GM20431 (cell line): ENCODE measurements around the gene LPAR2.

Source experiments
- in situ Hi-C: fragments of 300-500 bp; cut with MseI, MboI; formaldehyde crosslinking; loops from one replicate; pipeline ENCODE4 v1.15.0; 2020; ENCODE audit warnings: low sequenced_read_pairs; ENCODE audit not compliant: unreplicated experiment

The LPAR2 gene

GRCh38 chr19:19654441-19654840, 26.4 kb upstream of the LPAR2 start:
- in situ Hi-C loops = no loop called here

- in situ Hi-C loops = no loop called here
Measured at GRCh38 chr19:19653597-19654147, 25.7 kb upstream of the LPAR2 start.

DNA sequence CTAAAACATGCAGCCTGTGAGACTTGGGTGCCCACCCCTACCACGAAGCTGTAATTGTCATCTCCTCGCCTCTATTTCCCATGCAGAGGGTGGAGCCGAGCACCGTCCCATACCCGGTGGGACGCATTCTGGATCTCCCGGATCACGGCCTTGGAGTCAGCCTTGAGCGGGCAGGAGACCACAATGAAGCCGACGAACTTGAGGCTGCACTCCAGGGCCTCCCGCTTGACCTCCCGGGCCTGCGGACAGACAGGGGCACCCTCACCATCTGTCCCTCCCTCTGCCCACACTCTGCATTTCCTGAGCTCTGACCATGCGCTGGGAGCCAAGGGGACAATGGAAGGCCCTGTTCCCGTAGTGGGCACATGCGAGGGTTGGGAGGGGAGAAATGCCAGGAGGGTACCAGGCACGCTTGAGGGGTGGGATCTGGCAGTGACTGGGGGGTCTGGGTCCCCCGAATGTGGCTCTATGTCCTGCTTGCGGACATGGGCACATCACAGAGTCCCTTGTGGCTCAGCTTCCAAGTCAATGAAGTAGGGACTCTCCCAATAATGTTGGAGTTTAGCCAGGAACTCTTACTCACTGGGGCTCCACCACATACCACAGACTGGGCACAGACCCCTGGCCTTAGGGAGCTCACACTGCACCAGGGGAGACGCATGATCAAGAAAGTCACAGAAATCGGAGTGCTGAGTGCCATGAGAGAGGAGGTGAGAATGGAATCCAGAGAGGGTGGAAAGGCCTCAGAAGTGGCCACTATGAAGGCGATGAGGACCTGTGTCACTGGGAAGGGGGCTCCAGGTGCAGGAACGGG, 24.7 kb upstream of the LPAR2 start:
- in situ Hi-C loops = no loop called here

- in situ Hi-C loops = no loop called here
Measured at GRCh38 chr19:19651076-19651475, 23.1 kb upstream of the LPAR2 start.

- in situ Hi-C loops = no loop called here
Measured at GRCh38 chr19:19650331-19650730, 22.3 kb upstream of the LPAR2 start.

DNA sequence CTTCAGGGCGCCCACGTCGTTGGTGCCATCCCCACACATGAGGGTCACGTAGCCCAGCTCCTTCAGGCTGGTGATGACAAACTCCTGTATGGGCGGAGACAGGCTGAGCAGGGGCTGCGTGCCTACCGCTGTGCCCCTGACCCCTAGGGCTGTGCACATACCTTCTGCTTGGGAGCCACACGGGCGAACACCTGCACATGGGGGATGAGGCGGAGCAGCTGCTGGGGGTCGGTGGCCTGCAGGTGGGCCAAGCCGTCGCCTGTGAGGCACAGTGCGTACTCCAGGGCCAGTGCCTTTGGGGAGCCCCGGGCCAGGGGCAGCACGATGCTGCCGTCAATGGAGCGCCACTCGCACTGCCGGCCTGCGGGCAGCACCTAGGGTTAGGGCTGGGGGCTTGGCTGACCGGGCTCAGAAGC, 21.6 kb upstream of the LPAR2 start:
- in situ Hi-C loops = loop anchor here (25.0 kb wide), 1 partner anchor 112 kb away; the partner anchor contains the start of genes CILP2 and YJEFN3

GRCh38 chr19:19649155-19649554, 21.1 kb upstream of the LPAR2 start:
- in situ Hi-C loops = loop anchor here (25.0 kb wide), 1 partner anchor 112 kb away; the partner anchor contains the start of genes CILP2 and YJEFN3

GRCh38 chr19:19647037-19647835, 19.2 kb upstream of the LPAR2 start:
- in situ Hi-C loops = loop anchor here (25.0 kb wide), 1 partner anchor 110 kb away; the partner anchor contains the start of genes CILP2 and YJEFN3

- in situ Hi-C loops = loop anchor here (25.0 kb wide), 1 partner anchor 108 kb away; the partner anchor contains the start of genes CILP2 and YJEFN3
Measured at GRCh38 chr19:19645233-19645870, 17.3 kb upstream of the LPAR2 start.

- in situ Hi-C loops = loop anchor here (25.0 kb wide), 1 partner anchor 107 kb away; the partner anchor contains the start of genes CILP2 and YJEFN3
Measured at GRCh38 chr19:19644054-19644388, 16.0 kb upstream of the LPAR2 start.

- in situ Hi-C loops = loop anchor here (25.0 kb wide), 1 partner anchor 106 kb away; the partner anchor contains the start of genes CILP2 and YJEFN3
Measured at GRCh38 chr19:19643158-19644053, 15.4 kb upstream of the LPAR2 start, which contains the start of gene GMIP. Gene GMIP (minus strand): TSS chr19:19643657. CDS start chr19:19643529, 128 bp downstream.

DNA sequence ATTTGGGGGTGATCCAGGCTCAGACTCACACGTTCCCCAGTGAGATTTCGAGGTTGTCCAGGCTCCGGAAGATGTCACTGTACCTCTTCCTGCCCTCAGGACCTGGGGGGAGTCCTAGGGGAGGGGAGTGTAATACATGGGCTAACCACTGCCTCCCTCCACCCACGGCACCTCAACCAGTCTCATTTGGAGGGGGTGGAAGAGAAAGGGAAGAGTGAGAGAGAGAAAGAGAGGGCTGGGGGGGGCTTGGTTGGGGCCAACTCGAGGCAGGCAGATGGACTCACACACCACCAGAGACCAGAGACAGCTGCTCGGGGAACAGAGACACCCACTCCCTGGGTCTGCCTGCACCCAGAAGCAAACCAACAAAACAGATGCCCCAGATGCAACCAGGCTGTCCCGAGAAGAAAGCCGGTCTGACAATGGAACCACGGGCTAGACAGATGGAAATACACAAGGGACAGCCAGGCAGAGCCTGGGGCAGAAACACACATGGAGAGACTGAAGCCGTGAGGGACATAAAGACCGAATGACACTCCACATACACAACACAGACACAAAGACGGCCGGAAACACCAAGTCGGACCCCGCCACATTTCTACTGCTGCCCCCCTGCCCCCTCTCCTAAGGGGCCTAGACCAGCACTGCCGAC, 14.6 kb upstream of the LPAR2 start:
- in situ Hi-C loops = loop anchor here (25.0 kb wide), 1 partner anchor 105 kb away; the partner anchor contains the start of genes CILP2 and YJEFN3

DNA sequence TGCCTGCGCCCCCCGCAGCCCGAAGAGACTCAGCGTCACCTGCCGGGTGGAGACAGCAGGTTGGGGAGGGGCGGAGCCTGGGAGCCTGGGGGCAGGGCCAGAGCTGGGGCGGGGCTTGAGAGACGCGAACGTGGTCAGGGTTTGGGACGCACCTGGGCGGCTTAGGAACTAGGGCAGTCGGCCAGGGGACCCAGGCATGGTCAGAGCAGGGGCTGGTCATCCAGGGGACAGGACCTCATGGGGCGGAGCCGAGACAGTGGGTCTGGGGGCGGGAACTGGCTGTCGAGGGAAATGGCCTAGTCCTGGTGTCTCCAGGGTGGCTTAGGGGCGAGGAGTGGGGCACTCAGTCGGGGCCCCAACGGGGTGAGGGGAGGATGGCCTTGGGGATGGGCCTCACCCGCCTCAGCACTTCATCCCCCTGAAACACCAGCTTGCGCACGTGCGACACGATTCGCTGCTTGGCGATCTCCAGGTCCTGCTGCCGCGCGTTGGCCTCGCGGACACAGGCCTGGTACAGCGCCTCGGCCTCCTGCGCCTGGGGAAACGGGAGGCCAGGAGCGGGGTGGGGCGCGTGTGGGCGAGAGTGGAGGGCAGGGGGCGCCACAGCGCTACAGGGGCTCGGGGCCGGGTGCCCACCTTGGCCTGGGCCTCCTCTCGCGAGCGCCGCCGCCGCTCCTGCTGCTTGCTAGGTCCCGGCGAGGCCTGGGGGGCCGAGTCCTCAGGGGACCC, 9.7 kb upstream of the LPAR2 start:
- in situ Hi-C loops = loop anchor here (25.0 kb wide), 1 partner anchor 100 kb away; the partner anchor contains the start of genes CILP2 and YJEFN3

DNA sequence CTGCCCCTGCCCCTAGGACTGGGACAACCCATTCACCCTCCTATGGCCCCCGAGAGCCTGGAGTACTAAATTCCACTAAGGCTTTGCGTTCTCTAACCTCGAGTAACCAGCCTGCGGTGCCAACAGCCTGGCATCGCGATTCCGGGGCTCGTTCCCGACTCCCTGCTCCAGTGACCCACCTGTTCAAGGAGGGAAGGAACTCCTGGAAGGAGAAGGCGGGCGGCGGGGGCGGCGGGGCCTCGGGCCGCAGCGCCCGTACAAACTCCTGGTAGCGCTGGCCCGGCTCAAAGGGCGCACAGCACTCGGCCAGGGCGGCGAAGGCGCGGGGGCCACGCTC, 9.1 kb upstream of the LPAR2 start:
- in situ Hi-C loops = loop anchor here (25.0 kb wide), 1 partner anchor 100 kb away; the partner anchor contains the start of genes CILP2 and YJEFN3

GRCh38 chr19:19636573-19637185, 8.7 kb upstream of the LPAR2 start:
- in situ Hi-C loops = loop anchor here (25.0 kb wide), 1 partner anchor 99 kb away; the partner anchor contains the start of genes CILP2 and YJEFN3

DNA sequence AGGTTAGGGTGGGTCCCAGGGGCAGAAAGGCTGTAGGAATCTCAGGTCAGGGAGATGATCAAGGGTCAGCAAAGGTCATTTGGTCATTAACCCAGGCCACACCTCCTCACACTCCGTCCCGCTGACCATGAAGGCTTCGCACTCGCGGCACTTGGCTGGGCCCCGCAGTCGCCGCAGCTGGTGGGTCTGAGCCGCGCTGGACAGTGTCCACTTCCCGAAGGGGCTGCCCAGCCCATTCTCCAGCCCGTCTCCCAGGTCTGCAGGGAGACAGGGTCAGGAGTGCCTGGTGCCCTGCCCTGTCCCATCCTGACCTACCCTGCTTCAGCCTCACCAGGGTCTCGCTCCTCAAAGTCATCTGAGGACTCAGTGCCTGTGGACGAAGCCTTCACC, 7.3 kb upstream of the LPAR2 start:
- in situ Hi-C loops = loop anchor here (25.0 kb wide), 1 partner anchor 98 kb away; the partner anchor contains the start of genes CILP2 and YJEFN3
